Measurements from ENCODE around the gene RASSF1. TPM values are rescaled to one million over a fixed set of nuclear protein-coding genes. Genes with fewer than 3 reads are reported as not detected.

The RASSF1 gene
- total and polyA plus RNA-seq, 5 donors, result 15.6 to 20.4 (median 15.9) TPM

- Histone ChIP-seq H3K27me3 (ENCODE audit: control insufficient read depth, insufficient read depth) (no peaks in the 10 kb centered on the region), H3K27ac (ENCODE audit: low read length) (no peak overlapping the region), H3K9me3 (ENCODE audit: control insufficient read depth, low read length) (no peaks in the 10 kb centered on the region), H3K4me3 (ENCODE audit: low read length) (no peak overlapping the region), H3K4me1 (ENCODE audit: control insufficient read depth, insufficient read depth, low read length) (peaks cover 31% of the 10 kb centered on the region)
- DNase-seq (no peak), ATAC-seq (no peak)
- WGBS, result 81% methylated on average over 12 of the region's 12 CpGs
- intact Hi-C loops (cut with DNase I), result loop anchor here in 1 of 4 donors (5.0 kb wide), 1 partner anchor 189 kb away; no protein-coding TSS in a partner anchor
These were observed 12.8 kb upstream of the RASSF1 start for GRCh38 chr3:50353245-50354004.

DNA sequence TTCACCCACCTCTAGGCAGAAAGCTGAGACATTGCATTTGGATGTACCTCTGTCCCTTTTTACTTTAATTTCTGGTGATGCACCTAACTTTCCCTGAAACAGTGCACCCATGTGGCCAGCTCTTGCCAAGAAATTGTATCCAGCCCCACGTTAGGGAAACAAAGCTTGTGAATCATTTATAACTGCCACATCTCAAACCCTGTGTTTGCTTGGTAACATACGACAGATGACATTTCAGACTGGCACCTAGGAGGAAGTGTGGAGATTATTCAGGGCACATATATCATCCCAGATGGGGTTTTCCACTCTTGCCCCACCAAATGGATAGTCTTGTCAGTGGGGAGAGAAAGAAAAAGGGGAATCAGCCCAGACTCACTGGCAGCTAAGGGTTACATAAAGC lies 12.1 kb upstream of the RASSF1 start:
- no peaks in the 10 kb centered on the region for H3K27me3 ChIP-seq (ENCODE audit: control insufficient read depth, insufficient read depth)
- no peaks in the 10 kb centered on the region for H3K9me3 ChIP-seq (ENCODE audit: control insufficient read depth, low read length)
- no peak overlapping the region for H3K27ac ChIP-seq (ENCODE audit: low read length)
- peaks cover 25% of the 10 kb centered on the region for H3K4me1 ChIP-seq (ENCODE audit: control insufficient read depth, insufficient read depth, low read length)
- ATAC-seq (no peak), DNase-seq (no peak)
- WGBS, result 36% methylated on average over 2 of the region's 2 CpGs
- intact Hi-C loops (cut with DNase I), result loop anchor here in 1 of 4 donors (5.0 kb wide), 1 partner anchor 190 kb away; no protein-coding TSS in a partner anchor
- H3K4me3 ChIP-seq (ENCODE audit: low read length), result no peak overlapping the region

GRCh38 chr3:50351323-50351697 lies 10.7 kb upstream of the RASSF1 start:
- Histone ChIP-seq H3K4me3 (ENCODE audit: low read length) (peak overlapping the region; percentile 65), H3K27ac (ENCODE audit: low read length) (peak overlapping the region; percentile 8), H3K4me1 (ENCODE audit: control insufficient read depth, insufficient read depth, low read length) (peaks cover 18% of the 10 kb centered on the region), H3K9me3 (ENCODE audit: control insufficient read depth, low read length) (no peaks in the 10 kb centered on the region), H3K27me3 (ENCODE audit: control insufficient read depth, insufficient read depth) (no peaks in the 10 kb centered on the region)
- DNase-seq (no peak), ATAC-seq (no peak)
- intact Hi-C loops (cut with DNase I), result loop anchor here in 1 of 4 donors (5.0 kb wide), 1 partner anchor 191 kb away; no protein-coding TSS in a partner anchor
- WGBS, result 54% methylated on average over 11 of the region's 11 CpGs

- H3K9me3 ChIP-seq (ENCODE audit: control insufficient read depth, low read length), result no peaks in the 10 kb centered on the region
- peak within 1 kb of the TSS; percentile 94 for H3K27ac ChIP-seq (ENCODE audit: low read length)
- H3K4me1 ChIP-seq (ENCODE audit: control insufficient read depth, insufficient read depth, low read length), result peaks cover 12% of the 10 kb centered on the region
- DNase-seq, result peak; percentile 98 to 99 (median 99)
- under 1% methylated on average over 64 of the region's 64 CpGs for whole genome bisulfite sequencing
- no peaks in the 10 kb centered on the region for H3K27me3 ChIP-seq (ENCODE audit: control insufficient read depth, insufficient read depth)
- H3K4me3 ChIP-seq (ENCODE audit: low read length), result peak within 1 kb of the TSS; percentile 65
- intact Hi-C loops (cut with DNase I), result loop anchor here in 1 of 4 donors (5.0 kb wide), 1 partner anchor 192 kb away; no protein-coding TSS in a partner anchor
- peak; percentile 94 for ATAC-seq
These were observed 10.1 kb upstream of the RASSF1 start, which contains the start of the genes CYB561D2 and NPRL2 for GRCh38 chr3:50350527-50351322. Gene CYB561D2 (plus strand): TSS chr3:50350862. CDS start chr3:50351434, 572 bp downstream. Gene NPRL2 (minus strand): TSS chr3:50350775. CDS start chr3:50350652, 123 bp downstream.

DNA sequence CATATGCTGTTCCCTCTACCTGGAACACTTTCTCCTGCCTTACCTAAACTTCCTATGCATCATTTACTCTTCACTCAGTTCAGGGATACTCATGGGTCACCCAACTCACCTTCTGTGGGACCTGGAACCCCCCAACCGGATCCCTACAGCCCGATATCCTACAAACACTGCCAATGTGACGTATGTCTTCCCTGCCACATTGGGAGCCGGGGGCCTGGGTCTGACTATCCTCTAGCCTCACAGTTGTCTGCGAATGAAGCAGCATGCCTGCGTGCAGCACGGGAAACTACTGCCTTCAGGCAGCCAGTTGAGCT lies 9.5 kb upstream of the RASSF1 start:
- no peak for DNase-seq
- 6% methylated on average over 7 of the region's 7 CpGs for WGBS

DNA sequence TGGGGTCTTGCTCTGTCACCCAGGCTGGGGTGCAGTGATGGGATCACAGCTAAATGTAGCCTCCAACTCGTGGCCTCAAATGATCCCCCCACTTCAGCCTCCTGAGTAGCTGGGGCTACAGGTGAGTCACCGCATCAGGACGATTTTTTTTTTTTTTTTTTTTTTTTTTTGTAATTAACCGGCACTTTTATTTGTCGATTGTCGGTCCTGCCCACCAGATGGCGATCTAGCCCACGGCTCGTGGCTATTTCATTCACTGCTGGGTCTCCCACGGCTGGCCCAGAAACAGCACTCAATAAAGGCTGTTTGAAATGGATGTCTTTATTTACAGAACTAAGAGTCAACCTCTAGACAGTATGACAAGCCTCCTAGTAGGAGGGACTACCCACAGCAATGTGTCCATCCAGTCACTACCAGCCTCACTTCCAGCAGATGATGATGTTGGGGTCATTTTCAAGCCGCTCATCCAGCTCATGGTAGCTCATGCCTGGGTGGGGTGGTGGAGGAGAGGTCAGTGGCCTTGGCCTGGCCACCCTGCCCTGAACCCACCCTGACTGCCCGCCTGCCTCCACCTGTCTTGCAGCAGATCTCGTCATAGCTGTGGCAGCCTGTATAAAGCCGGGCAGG lies 6.7 kb upstream of the RASSF1 start:
- Histone ChIP-seq H3K27me3 (ENCODE audit: control insufficient read depth, insufficient read depth) (no peaks in the 10 kb centered on the region), H3K4me3 (ENCODE audit: low read length) (no peak overlapping the region), H3K4me1 (ENCODE audit: control insufficient read depth, insufficient read depth, low read length) (peaks cover 7% of the 10 kb centered on the region), H3K9me3 (ENCODE audit: control insufficient read depth, low read length) (no peaks in the 10 kb centered on the region), H3K27ac (ENCODE audit: low read length) (no peak overlapping the region)
- DNase-seq (peak; percentile 76 to 86 (median 84)), ATAC-seq (no peak)
- intact Hi-C loops (cut with DNase I), result loop anchor here in 2 of 4 donors (2.0 to 5.0 kb wide), 2 partner anchors 195 to 202 kb away; no protein-coding TSS in a partner anchor
- 27% methylated on average over 14 of the region's 14 CpGs for WGBS

More for the DNA sequence above, 9.5 kb upstream of the RASSF1 start:
- Histone ChIP-seq H3K27me3 (ENCODE audit: control insufficient read depth, insufficient read depth) (no peaks in the 10 kb centered on the region), H3K4me3 (ENCODE audit: low read length) (peak overlapping the region; percentile 65), H3K27ac (ENCODE audit: low read length) (peak overlapping the region; percentile 94), H3K4me1 (ENCODE audit: control insufficient read depth, insufficient read depth, low read length) (peaks cover 7% of the 10 kb centered on the region), H3K9me3 (ENCODE audit: control insufficient read depth, low read length) (no peaks in the 10 kb centered on the region)
- intact Hi-C loops (cut with DNase I), result loop anchor here in 1 of 4 donors (5.0 kb wide), 1 partner anchor 192 kb away; no protein-coding TSS in a partner anchor
- no peak for ATAC-seq

GRCh38 chr3:50345586-50346234 lies 5.1 kb upstream of the RASSF1 start, which contains the start of gene ZMYND10:
Gene ZMYND10 (minus strand): TSS chr3:50345732. CDS start chr3:50345579, 153 bp downstream.
- intact Hi-C loops (cut with DNase I), result loop anchor here in 2 of 4 donors (2.0 to 5.0 kb wide), 2 partner anchors 197 to 203 kb away; no protein-coding TSS in a partner anchor
- 9% methylated on average over 45 of the region's 45 CpGs for WGBS
- Histone ChIP-seq H3K9me3 (ENCODE audit: control insufficient read depth, low read length) (no peaks in the 10 kb centered on the region), H3K27me3 (ENCODE audit: control insufficient read depth, insufficient read depth) (no peaks in the 10 kb centered on the region), H3K27ac (ENCODE audit: low read length) (no peak within 1 kb of the TSS), H3K4me3 (ENCODE audit: low read length) (peak within 1 kb of the TSS; percentile 18), H3K4me1 (ENCODE audit: control insufficient read depth, insufficient read depth, low read length) (peaks cover 4% of the 10 kb centered on the region)
- DNase-seq (peak; percentile 85 to 94 (median 92)), ATAC-seq (peak; percentile 41 to 43)

- 66% methylated on average over 8 of the region's 8 CpGs for WGBS
- peak overlapping the region; percentile 18 for H3K4me3 ChIP-seq (ENCODE audit: low read length)
- ATAC-seq (no peak), DNase-seq (peak in 1 of 3 donors; percentile 50)
- intact Hi-C loops (cut with DNase I), result loop anchor here in 1 of 4 donors (5.0 kb wide), 1 partner anchor 197 kb away; no protein-coding TSS in a partner anchor
- peaks cover 4% of the 10 kb centered on the region for H3K4me1 ChIP-seq (ENCODE audit: control insufficient read depth, insufficient read depth, low read length)
- H3K27ac ChIP-seq (ENCODE audit: low read length), result no peak overlapping the region
- H3K27me3 ChIP-seq (ENCODE audit: control insufficient read depth, insufficient read depth), result no peaks in the 10 kb centered on the region
- no peaks in the 10 kb centered on the region for H3K9me3 ChIP-seq (ENCODE audit: control insufficient read depth, low read length)
These were observed 4.4 kb upstream of the RASSF1 start for GRCh38 chr3:50345008-50345407.

DNA sequence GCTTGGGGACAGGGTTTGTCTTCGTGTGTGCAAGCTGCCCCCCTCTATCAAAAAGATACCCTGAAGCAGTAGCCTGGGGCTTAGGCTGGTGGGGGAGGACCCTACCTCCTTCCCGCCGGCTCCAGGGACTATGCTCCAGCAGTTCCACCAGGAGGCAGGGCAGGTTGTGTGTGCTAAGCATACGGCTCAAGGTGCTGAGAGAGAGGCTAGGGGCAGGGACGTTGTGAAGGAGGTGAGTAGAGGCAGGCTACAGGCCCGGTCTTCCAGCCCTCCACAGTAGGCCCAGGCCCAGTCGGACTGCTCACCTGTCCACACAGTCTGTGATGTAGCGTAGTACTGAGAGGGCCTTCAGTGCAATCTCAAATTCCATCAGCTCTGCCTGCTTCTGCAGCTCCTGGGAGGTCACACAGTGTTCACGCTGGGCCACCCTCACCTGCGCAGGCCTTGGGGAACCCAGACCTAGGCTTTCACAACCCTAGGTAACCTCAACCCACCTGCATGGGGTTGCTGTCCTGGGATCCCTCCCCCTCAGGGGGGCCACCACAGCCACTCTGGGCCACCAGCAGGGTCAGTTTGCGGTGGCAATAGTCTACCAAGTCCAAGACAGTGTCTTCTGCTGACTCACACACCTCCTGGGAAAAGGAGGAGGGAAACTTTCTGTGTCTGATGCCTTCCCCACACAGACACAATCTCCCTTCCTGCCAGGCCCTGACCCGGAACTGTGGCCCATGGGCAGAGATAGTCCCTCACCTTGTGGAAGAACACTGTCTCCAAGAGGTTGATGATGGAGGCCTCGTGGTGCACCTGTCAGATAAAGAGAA lies 2.4 kb upstream of the RASSF1 start:
- H3K27ac ChIP-seq (ENCODE audit: low read length), result no peak overlapping the region
- H3K4me1 ChIP-seq (ENCODE audit: control insufficient read depth, insufficient read depth, low read length), result no peaks in the 10 kb centered on the region
- no peaks in the 10 kb centered on the region for H3K27me3 ChIP-seq (ENCODE audit: control insufficient read depth, insufficient read depth)
- DNase-seq, result peak in 2 of 3 donors; percentile 40 to 54
- no peaks in the 10 kb centered on the region for H3K9me3 ChIP-seq (ENCODE audit: control insufficient read depth, low read length)
- intact Hi-C loops (cut with DNase I), result no loop called here
- no peak overlapping the region for H3K4me3 ChIP-seq (ENCODE audit: low read length)
- WGBS, result 84% methylated on average over 13 of the region's 13 CpGs
- no peak for ATAC-seq
